BLaER1 treated with 17β-estradiol and CSF1 and Interleukin-3, amounts not matched to agents 10 nM and 100 nM (cell line): ENCODE results near the gene CTSH.
"Not testable (repeated sequence)": the region's sequence is repeated elsewhere in the genome, so short reads cannot be mapped to it uniquely, and the experiment has no call there.

Experiments used
- H3K27ac ChIP-seq, 11 experiments: shearing (Covaris generic); formaldehyde crosslinking; 2 replicates each; pipeline ENCODE4 v1.8.1; 2022
- H3K27me3 ChIP-seq, 11 experiments: shearing (Covaris generic); formaldehyde crosslinking; 2 replicates each; pipeline ENCODE4 v1.8.1; 2022
- H3K36me3 ChIP-seq, 11 experiments: shearing (Covaris generic); formaldehyde crosslinking; 2 replicates each; pipeline ENCODE4 v1.8.1; 2022
- H3K4me1 ChIP-seq, 10 experiments: shearing (Covaris generic); formaldehyde crosslinking; 2 replicates each; pipeline ENCODE4 v1.8.1; 2022
- H3K4me2 ChIP-seq, 11 experiments: shearing (Covaris generic); formaldehyde crosslinking; 2 replicates each; pipeline ENCODE4 v1.8.1; 2022
- H3K4me3 ChIP-seq, 10 experiments: shearing (Covaris generic); formaldehyde crosslinking; 2 replicates each; pipeline ENCODE4 v1.8.1; 2022
- H3K9ac ChIP-seq, 11 experiments: shearing (Covaris generic); formaldehyde crosslinking; 2 replicates each; pipeline ENCODE4 v1.8.1; 2022
- H3K9me3 ChIP-seq, 11 experiments: shearing (Covaris generic); formaldehyde crosslinking; replicated peaks in 1 of 11; 2 replicates each; pipeline ENCODE4 v1.8.1; 2022
- H4K20me1 ChIP-seq, 11 experiments: shearing (Covaris generic); formaldehyde crosslinking; 2 replicates each; pipeline ENCODE4 v1.8.1; 2022
- Cebpa-rat ChIP-seq, 11 experiments: shearing (Covaris generic); IDR thresholded peaks; 2 replicates each; pipeline ENCODE4 v1.8.1; 2022

The CTSH gene

DNA sequence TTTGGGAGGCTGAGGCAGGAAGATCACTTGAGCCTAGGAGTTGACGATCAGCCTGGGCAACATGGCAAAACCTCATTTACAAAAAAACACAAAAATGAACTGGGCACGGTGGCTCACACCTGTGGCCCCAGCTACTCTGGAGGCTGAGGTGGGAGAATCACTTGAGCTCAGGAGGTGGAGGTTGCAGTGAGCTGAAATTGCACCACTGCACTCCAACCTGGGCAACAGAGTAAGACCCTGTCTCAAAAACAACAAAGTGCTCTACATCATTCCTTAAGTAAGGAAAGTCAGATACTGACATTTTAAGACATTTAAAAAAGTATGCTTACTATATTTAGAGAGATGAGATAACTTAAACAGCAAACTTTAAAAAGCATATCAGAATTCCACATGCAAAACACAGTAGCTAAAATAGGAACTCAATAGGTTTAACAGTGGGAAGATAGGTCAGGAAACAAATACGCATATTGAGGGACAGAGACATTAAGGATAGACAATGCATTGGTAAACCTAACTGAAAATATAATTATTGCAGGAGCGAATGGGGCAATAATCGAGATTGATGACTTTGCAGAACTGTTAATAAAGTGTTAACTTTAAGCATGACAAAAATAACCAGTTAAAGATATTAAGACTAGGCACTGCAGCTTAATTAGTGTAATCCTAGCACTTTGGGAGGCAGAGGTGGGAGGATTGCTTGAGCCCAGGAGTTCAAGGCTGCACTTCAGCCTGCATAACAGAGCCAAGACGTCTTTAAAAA, 40.1 kb downstream of the CTSH start:
- no peak overlapping the region for H3K9ac ChIP-seq
- no peaks in the 10 kb centered on the region for H3K27me3 ChIP-seq
- peaks cover 55 to 98% (median 89%) of the 10 kb centered on the region in 11 experiments for H4K20me1 ChIP-seq
- peaks cover 6 to 48% (median 18%) of the 10 kb centered on the region in 10 experiments for H3K4me1 ChIP-seq
- no peaks in the 10 kb centered on the region for H3K9me3 ChIP-seq
- no peak for TF ChIP-seq Cebpa-rat (IDR thresholded peaks at IDR 0.05)
- H3K4me2 ChIP-seq: no peak overlapping the region
- no peak overlapping the region for H3K4me3 ChIP-seq
- no peak overlapping the region; a peak in 1 of 22 replicates for H3K27ac ChIP-seq
- H3K36me3 ChIP-seq: peaks cover 78 to 97% (median 89%) of the 10 kb centered on the region in 11 experiments

DNA sequence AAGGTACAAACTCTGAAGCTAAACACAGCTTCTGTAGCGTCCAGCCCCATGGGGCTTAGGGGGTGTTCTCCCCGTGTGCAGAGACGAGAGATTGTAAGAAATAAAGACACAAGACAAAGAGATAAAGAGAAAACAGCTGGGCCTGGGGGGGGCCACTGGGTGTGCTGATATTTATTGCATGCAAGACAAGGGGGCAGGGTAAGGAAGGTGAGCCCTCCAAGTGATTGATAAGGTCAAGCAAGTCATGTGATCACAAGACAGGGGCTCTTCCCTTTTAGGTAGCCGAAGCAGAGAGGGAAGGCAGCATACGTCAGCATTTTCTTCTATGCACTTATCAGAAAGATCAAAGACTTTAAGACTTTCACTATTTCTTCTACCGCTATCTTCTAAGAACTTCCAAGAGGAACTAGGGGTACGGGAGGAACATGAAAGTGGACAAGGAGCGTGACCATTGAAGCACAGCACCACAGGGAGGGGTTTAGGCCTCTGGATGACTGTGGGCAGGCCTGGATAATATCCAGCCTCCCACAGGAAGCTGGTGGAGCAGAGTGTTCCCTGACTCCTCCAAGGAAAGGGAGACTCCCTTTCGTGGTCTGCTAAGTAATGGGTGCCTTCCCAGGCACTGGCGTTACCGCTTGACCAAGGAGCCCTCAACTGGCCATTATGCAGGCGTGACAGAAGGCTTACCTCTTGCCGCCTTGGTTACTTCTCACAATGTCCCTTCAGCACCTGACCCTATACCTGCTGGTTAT, 42.4 kb downstream of the CTSH start:
- peaks cover 0 to 28% (median 2%) of the 10 kb centered on the region in 10 experiments; a peak in 9 of 20 replicates for H3K4me1 ChIP-seq
- H3K9me3 ChIP-seq, H3K4me2 ChIP-seq, H3K27ac ChIP-seq, H3K4me3 ChIP-seq, H3K27me3 ChIP-seq, H3K9ac ChIP-seq: not testable (repeated sequence)
- H3K36me3 ChIP-seq: peaks cover 97 to 100% (median 100%) of the 10 kb centered on the region in 11 experiments
- H4K20me1 ChIP-seq: peaks cover 65 to 100% (median 97%) of the 10 kb centered on the region in 11 experiments

GRCh38 chr15:78900819-78901533, 43.9 kb downstream of the CTSH start:
- Histone ChIP-seq H3K36me3 (peaks cover 97 to 100% (median 100%) of the 10 kb centered on the region in 11 experiments), H3K4me1 (peaks cover 0 to 18% (median under 1%) of the 10 kb centered on the region in 10 experiments; a peak in 8 of 20 replicates), H4K20me1 (peaks cover 66 to 100% (median 95%) of the 10 kb centered on the region in 11 experiments)
- H3K27me3 ChIP-seq, H3K27ac ChIP-seq, H3K4me3 ChIP-seq, H3K4me2 ChIP-seq, H3K9me3 ChIP-seq, H3K9ac ChIP-seq: not testable (repeated sequence)

GRCh38 chr15:78898540-78898939, 46.3 kb downstream of the CTSH start:
- Histone ChIP-seq H3K9ac (no peak overlapping the region), H3K9me3 (no peaks in the 10 kb centered on the region), H3K27ac (no peak overlapping the region), H3K27me3 (no peaks in the 10 kb centered on the region), H3K4me3 (no peak overlapping the region), H4K20me1 (peaks cover 71 to 100% (median 97%) of the 10 kb centered on the region in 11 experiments), H3K4me2 (no peak overlapping the region), H3K36me3 (peaks cover 97 to 100% (median 100%) of the 10 kb centered on the region in 11 experiments), H3K4me1 (peaks cover 0 to 18% (median 0%) of the 10 kb centered on the region in 10 experiments; a peak in 6 of 20 replicates)
- TF ChIP-seq Cebpa-rat (IDR thresholded peaks at IDR 0.05): no peak

DNA sequence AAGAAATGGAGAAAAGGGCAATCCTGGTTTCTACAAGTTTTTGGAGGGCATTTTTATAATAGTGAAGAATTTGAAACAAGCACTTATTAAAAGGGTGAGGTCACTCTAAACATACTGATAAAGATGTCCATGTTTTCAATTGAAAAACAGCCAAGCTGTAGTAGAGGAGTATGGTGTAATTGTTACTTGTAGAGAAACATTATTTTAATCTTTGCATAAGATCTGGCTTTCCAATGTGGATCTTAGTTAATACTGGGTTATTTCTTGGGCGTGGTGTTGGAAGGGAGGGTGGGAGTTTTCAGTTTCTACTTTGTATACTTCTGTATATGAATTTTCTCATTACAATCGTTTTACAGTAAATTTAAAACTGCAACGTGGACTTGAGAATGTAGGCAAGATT, 49.4 kb downstream of the CTSH start:
- Histone ChIP-seq H3K9ac (no peak overlapping the region), H3K36me3 (peaks cover 97 to 100% (median 100%) of the 10 kb centered on the region in 11 experiments), H3K9me3 (no peaks in the 10 kb centered on the region)

GRCh38 chr15:78893538-78893937, 51.3 kb downstream of the CTSH start:
- peaks cover 54 to 100% (median 96%) of the 10 kb centered on the region in 11 experiments for H4K20me1 ChIP-seq

More for the DNA sequence above, 49.4 kb downstream of the CTSH start:
- no peaks in the 10 kb centered on the region for H3K4me1 ChIP-seq
- no peak for TF ChIP-seq Cebpa-rat (IDR thresholded peaks at IDR 0.05)
- H3K27ac ChIP-seq: no peak overlapping the region
- no peak overlapping the region for H3K4me2 ChIP-seq
- peaks cover 54 to 100% (median 97%) of the 10 kb centered on the region in 11 experiments for H4K20me1 ChIP-seq
- no peak overlapping the region for H3K4me3 ChIP-seq
- H3K27me3 ChIP-seq: no peaks in the 10 kb centered on the region

GRCh38 chr15:78889000-78889399, 55.8 kb downstream of the CTSH start:
- Histone ChIP-seq H3K27ac (no peak overlapping the region), H3K9ac (no peak overlapping the region), H3K4me1 (no peaks in the 10 kb centered on the region), H3K4me2 (no peak overlapping the region), H4K20me1 (peaks cover 62 to 100% (median 100%) of the 10 kb centered on the region in 11 experiments), H3K27me3 (no peaks in the 10 kb centered on the region), H3K4me3 (no peak overlapping the region), H3K36me3 (peaks cover 100% of the 10 kb centered on the region in 11 experiments), H3K9me3 (no peaks in the 10 kb centered on the region)
- TF ChIP-seq Cebpa-rat (IDR thresholded peaks at IDR 0.05): no peak

More at GRCh38 chr15:78893538-78893937, 51.3 kb downstream of the CTSH start:
- no peak overlapping the region for H3K9ac ChIP-seq
- H3K4me1 ChIP-seq: no peaks in the 10 kb centered on the region
- H3K36me3 ChIP-seq: peaks cover 99 to 100% (median 100%) of the 10 kb centered on the region in 11 experiments
- no peak overlapping the region for H3K27ac ChIP-seq
- TF ChIP-seq Cebpa-rat (IDR thresholded peaks at IDR 0.05): no peak
- no peaks in the 10 kb centered on the region for H3K9me3 ChIP-seq
- no peaks in the 10 kb centered on the region for H3K27me3 ChIP-seq
- H3K4me3 ChIP-seq: no peak overlapping the region
- no peak overlapping the region for H3K4me2 ChIP-seq

DNA sequence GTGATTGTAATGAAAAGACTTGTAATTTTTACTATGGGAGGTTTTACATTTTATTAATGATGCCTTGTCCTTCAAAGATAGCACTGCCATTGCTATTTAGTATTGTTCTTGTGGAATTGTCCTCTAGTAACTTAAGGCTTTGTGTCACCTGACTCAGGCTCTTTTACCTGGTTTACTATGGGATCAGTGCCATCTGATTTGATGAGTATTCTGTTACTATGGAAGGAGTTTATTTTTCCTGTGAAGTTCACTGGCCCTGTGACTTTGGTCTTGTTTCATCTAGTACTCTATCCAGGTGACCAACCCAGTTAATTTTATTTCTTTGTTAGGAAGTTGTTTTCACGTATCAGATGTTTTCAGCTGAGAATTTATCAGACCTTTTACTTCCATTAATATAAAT, 63.2 kb downstream of the CTSH start:
- Histone ChIP-seq H4K20me1 (peaks cover 99 to 100% (median 100%) of the 10 kb centered on the region in 11 experiments), H3K4me2 (no peak overlapping the region), H3K36me3 (peaks cover 69 to 83% (median 78%) of the 10 kb centered on the region in 11 experiments), H3K27ac (no peak overlapping the region), H3K9ac (no peak overlapping the region), H3K27me3 (no peaks in the 10 kb centered on the region), H3K9me3 (no peaks in the 10 kb centered on the region), H3K4me3 (no peak overlapping the region), H3K4me1 (peaks cover 28 to 44% (median 32%) of the 10 kb centered on the region in 10 experiments)
- no peak for TF ChIP-seq Cebpa-rat (IDR thresholded peaks at IDR 0.05)

DNA sequence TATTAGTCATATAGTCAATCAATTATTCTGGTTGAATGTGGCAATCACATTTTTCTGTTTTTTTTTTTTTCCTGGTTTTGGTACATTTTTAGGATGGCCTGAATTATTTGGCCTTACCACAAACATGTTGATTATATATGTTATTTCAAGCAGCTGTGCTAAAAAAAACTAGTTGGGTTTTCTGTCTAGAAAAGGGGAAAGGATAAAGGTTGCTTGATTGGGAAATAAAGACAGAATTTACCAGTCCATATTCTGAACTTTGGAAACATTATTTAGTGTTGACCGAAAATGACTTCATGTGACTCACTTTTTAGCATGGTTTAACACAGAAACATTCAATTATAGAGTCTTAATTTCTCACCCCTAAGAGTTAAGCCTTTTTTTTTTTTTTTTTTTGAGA, 64.0 kb downstream of the CTSH start:
- no peak overlapping the region for H3K9ac ChIP-seq
- H3K9me3 ChIP-seq: no peaks in the 10 kb centered on the region
- no peak overlapping the region for H3K4me3 ChIP-seq
- H3K4me2 ChIP-seq: no peak overlapping the region
- no peaks in the 10 kb centered on the region for H3K27me3 ChIP-seq
- H3K4me1 ChIP-seq: peaks cover 37 to 53% (median 41%) of the 10 kb centered on the region in 10 experiments
- H3K36me3 ChIP-seq: peaks cover 60 to 81% (median 69%) of the 10 kb centered on the region in 11 experiments
- H3K27ac ChIP-seq: no peak overlapping the region
- peaks cover 100% of the 10 kb centered on the region in 11 experiments for H4K20me1 ChIP-seq
- no peak for TF ChIP-seq Cebpa-rat (IDR thresholded peaks at IDR 0.05)
